NCI-H2171 treated with DMSO at 0.1 percent for 48 hours (cell line): ENCODE data around the gene RMP24.
"Not testable (repeated sequence)": the region's sequence is repeated elsewhere in the genome, so short reads cannot be mapped to it uniquely, and the experiment has no call there.

Source experiments
- DNase-seq: peaks from one replicate; lab custom pipeline; 2025; lab: John Stamatoyannopoulos, UW

The RMP24 gene

DNA sequence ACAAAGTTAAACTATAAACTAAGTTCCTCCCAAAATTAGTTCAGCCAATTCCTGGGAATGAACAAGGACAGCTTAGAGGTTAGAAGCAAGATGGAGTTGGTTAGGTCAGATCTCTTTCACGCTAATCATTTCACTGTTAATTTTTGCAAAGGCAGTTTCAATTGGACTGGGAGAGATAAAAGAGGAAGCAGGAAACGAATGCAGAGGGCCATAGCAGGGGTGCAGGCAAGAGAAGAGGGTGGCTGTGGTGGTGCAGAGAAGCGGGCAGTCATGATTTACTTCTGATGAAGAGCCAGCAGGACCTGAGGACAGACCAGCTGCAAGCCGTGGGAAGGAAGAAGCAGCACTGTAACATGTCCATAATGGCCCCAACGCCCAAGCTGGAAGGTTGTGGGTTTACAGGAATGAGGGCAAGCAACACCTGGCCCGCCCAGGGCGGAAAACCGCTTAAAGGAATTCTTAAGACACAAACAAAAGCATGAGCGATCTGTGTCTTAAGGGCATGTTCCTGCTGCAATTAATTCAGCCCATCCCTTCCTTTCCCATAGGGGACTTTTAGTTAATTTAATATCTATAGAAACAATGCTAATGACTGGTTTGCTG is 4.1 kb upstream of the RMP24 start:
- no peak for DNase-seq

DNA sequence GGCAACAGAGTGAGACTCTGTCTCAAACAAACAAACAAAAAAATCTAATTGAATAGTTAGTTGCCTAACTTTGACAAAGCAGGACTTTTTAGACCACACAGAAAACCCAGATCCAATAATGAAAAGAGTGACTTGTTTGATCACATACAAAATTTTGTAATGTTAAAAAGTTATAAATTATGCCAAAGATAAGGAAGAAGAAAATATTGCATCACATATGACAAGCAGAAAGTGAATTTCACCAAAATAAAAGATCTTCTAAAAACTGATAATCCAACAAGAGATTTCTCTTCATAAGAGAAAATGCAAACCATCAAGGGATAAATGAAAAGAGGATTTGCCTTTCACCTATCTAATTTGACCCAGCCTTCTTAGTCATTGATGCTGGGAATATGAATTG is 2.8 kb upstream of the RMP24 start:
- DNase-seq = no peak

DNA sequence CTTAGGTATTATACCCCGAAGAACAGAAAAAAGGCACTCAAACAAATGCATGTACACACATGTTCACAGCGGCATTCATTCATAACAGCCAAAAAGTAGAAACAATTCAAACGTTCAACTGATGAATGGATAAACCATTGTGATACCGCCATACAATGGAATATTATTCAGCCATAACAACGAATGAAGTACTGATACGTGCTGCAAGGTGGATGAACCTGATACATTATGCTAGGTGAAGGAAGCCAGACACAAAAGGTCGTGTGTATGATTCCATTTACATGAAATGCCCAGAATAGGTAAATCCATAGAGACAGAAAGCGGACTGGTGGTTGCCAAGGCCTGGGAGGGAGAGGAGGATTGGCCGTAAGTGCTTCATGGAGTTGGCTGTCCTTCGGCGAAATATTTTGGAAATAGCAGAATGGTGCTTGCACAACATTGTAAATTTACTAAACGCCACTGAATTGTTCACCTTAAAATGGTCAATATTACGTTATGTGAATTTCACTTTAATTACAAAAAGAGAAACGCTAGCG is 750 bp upstream of the RMP24 start:
- DNase-seq = peak; percentile 64

DNA sequence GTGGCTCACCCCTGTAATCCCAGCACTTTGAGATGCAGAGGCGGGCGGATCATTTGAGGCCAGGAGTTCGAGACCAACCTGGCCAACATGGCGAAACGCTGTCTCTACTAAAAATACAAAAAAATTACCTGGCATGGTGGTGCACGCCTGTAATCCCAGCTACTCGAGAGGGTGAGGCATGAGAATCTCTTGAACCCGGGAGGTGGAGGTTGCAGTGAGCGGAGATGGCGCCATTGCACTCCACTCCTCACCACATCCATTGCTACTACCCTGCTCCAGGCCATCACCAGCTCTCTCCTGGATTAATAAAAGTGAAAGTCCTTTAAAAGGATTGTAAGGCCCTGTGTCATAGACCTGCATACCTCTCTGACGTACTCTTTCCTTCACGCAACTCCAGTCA is 1.2 kb downstream of the RMP24 start:
- DNase-seq = no peak

DNA sequence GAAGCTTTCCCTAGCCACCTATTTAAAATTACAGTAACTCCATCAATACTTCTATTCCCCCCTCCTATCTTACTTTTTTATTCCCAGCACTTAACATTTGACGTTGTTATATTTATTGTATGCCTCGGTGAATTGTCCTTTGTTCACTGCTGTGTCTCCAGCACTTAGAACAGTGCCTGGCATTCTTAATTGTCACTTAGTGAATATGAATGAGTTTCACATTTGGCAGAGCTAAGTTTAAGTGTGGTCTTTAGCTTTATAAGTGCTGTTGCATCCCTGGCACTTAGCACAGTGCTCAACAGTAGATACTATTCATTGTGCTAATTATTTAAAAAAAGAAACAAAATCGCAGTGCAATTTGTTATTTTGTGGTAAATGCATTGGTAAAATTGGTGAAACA is 1.7 kb downstream of the RMP24 start:
- DNase-seq = no peak

DNA sequence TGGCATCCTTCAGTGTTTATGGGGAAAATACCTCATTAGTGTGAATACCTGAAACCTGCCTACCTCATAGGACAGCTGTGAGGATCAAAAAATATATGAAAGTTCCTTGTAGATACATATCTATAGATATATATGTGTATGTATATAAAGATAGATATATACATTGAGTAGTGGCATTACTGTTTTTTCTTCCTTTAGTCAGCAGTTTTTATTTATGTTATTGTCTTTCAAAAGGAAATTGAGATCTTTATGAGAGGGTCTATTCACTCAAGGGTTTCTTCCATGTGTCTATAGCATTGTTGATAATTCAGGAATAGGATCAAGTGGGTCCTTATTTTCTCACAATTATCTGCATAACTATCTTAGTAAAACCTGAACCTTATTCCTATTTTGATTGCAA is 6.6 kb downstream of the RMP24 start:
- no peak for DNase-seq

DNA sequence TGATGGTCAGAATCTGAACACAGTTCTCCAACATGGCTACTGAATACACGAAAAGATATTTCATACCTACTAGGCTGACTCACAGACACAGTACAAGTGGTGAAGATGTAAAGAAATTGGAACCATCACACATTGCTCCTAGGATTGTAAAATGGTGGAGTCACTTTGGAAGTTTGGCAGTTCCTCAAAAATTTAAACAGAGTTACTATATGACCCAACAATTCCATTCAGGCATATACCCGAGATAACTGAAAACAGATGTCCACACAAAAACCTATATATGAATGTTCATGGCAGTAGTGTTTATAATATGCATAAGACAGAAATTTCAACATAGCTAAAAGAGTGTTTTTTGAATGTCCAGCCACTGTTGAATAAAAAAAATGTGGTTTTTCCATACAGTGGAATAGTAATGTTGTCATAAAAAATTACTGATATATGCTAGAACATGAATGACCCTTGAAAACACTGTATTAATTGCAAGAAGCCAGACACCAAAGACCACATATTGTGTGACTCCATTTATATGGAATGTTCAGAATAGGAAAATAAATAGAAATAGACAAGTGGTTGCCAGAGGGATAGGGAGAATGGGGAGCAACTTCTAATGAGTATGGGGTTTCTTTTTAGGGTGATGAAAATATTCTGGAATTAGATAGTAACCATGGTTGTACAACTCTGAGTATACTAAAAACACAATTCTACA is 10.1 kb downstream of the RMP24 start:
- no peak for DNase-seq

DNA sequence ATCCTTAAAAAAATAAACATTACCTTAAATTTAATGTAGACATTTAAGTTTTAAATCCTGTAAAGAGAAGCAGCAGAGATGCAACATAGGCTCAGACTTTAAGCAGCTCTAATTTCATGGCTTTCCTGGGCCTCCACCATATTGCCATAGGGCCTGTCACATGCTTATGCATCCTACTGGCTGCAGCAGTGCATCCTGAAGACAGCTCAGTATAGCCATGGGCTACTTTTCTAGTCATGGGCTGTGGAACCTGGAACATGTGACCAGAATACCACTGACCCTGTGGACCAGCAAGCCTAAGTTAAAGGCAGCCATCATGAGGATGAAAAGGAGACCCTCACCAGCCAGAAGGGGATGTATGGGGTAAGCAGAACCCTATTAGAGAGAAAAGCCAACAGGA is 10.7 kb downstream of the RMP24 start:
- no peak for DNase-seq

DNA sequence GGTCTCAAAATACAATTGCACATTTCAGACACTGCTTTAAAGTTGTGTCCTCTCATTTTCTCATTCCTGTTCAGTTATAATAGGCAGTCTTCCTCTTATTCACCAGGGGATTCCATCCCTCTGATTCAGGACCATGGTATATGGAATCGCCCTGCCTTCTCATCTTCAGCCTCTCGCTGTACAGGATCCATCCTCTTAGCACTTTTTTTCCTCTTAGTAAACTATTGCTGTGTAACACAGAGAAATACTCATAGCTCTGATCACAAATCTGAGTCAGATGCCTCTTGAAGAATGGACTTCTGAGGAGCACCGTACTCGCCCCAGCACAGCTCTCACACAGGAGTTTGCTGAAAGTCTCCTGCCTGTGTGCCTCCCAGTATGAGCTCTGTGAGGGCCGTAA is 11.3 kb downstream of the RMP24 start:
- no peak for DNase-seq

DNA sequence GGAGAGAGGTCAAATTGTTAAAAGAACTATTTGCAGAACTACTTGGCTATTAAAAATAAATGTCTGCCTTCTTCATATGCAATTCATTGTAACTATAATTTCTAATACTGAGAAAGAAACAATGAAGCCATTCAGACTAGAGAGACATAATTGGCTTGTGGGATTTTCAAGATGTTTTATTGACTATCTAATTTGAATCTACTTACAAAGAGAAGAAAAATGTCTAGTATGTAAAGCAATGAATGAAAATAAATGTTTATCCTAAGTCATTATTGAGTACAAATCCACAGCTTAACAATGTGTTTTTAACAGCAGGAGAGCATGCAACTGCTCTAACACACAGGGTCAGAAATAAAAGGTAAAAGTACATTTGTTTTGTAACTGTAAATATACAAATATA is 19.2 kb downstream of the RMP24 start:
- DNase-seq = no peak

DNA sequence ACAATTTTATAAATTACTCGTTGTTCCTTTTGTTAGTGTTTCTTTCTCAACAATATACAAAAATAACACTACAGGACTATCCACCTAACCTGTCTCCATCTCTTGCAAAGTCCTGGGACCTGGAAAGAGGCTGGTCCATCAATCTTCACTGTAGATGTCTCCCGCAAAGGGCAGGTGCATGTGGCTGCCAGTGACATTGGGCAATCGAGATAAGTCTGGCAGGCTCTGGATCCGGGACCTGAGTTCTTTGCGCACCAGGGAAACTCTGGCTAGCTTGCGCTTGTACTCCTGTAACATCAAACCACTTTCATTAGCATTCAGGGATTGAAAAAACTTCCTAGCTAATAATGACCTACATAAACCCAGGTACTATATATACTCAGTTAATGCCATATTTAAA is 20.5 kb downstream of the RMP24 start:
- no peak for DNase-seq

DNA sequence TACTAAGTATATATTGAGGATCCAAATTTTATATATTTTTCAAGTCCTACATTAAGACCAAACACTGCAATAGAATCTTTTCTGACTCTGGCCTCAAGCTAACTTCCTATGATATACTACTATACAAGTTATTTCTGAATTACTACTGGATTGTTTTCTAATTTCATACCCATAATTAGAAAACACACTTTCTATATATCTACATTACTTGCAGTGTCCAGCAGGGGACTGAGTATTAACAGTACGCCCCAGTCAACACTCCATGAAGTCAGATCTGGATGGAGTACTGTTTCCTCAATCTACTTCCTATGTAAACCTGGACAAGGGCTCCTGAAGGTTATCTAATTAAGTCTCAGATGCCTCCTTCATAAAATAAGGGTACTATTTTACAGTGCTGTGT is 26.5 kb downstream of the RMP24 start:
- no peak for DNase-seq

DNA sequence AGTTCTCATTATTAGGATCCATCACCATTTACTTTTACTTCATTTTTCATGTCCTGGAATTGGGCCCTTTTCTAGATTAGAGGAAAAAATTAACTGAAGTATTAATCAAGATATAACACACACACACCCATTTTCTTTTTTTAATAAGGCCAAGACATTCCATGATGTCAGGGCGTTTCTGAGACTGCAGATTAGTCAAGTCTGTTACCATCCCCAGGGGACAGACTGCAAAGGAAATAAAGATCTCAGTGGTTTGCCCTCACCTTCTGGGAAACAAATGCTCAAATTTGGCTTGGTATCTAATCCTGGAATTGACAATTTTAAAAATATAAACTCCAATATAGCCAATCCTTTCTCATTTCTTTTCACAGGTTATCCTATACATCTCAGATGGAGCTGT is 27.4 kb downstream of the RMP24 start:
- no peak for DNase-seq

DNA sequence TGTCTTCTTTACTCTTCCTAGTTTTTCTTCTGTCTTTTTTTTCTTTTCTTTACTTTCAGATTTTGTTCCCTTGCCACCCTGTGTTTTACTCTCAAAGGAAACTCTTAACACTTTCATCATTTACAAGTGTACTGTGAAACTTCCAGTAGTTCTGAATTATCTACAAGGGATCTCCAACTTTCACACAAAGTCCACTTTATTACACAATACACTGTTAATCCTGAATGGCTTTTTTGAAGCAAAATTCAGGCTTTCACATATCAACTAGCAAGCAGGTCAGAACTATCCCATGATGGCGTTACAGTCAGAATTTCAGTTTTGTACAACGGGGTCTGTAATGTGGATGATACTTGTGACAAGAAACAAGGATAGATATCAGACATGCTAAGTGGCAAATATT is 34.5 kb downstream of the RMP24 start:
- no peak for DNase-seq

DNA sequence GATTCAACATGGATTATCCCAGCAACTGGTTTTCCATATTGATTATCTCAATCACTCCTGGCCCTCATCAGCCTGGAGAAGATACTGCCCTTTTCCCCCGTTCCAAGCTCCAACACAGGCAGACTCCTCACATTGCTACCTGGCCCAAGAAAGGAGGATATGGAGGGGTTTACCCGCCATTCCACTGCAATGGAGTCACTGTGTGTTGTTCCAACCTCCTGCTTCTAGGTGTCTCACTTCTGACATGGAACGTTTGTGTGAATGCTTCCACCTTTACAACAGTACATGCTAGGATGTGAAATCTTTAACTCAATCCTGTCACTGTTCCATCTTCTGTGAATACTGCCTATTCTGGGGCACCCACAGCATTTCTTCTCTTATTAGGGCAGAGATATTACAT is 36.7 kb downstream of the RMP24 start:
- DNase-seq = no peak

DNA sequence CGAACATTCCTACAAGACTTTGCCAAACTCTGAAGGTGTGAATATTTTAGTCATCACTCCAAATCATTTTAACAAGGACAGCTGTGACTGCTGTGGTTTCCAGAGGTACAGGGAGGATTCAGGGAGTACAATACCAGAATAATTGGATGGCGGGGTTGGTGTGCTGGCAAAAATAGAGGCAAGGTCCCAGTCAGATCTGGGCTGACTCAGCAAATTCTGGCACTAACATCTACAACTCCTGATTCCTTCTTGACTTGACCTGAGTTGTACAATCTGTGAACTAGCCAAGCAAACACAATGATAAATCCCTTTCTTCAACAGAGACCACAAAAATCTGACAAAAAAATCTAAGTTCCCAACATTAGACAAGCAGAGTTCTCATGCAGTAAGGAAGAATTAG is 40.4 kb downstream of the RMP24 start:
- DNase-seq = no peak

DNA sequence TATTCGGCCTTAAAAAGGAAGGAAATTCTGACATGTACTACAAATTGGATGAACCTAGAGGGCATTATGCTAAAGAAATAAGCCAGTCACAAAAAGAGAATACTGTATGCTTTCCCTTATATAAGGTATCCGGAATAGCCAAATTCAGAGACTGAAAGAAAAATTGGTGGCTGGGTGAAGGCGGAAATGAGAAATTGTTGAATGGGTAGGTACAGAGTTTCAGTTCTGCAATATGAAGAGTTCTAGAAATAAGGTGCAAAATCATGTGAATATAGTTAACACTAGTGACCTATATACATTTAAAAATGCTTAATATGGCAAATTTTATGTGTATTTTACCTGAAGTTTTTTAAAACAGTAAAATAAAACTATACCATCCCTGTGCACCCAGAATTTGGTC is 43.1 kb downstream of the RMP24 start:
- DNase-seq = no peak

DNA sequence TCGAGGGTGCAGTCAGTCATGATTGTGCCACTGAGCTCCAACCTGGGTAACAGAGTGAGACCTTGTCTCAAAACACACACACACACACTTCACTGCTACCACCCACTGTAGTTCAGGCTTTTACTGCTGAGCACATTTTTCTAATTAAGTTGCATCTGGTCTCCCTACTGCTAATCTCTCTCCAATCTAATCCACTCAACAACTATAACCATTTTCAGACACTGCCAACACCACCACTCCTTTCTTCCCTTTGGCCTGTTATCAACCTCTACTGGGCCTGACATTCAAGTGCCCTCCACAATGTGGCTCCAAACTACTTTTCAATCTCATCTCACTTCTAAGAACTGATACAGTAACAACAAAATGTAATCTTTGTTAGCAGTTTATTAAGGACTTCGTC is 44.8 kb downstream of the RMP24 start:
- no peak for DNase-seq

DNA sequence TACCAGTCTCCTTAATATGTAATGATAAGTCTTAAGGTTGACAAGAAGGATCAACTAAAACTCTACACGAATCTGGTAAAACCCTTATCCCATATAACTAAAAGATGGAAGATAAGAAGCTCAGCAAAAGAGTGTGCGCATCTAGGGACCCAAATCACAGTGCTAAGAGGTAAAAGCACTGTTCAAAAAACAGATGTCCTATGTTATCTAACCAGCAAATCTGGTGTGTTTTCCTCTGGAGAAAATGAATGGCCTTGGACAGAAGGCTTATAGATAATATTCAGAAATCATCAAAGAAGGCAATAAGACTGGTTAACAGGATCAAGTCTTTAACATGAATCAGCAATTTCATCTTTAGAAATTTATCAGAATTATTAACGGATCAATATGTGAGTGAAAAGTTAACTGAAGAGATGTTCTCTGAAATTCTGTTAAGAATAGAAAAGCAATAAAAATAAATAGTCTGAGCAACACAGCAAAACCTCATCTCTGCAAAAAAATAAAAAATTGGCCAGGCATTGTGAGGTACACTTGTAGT is 47.8 kb downstream of the RMP24 start:
- no peak for DNase-seq

DNA sequence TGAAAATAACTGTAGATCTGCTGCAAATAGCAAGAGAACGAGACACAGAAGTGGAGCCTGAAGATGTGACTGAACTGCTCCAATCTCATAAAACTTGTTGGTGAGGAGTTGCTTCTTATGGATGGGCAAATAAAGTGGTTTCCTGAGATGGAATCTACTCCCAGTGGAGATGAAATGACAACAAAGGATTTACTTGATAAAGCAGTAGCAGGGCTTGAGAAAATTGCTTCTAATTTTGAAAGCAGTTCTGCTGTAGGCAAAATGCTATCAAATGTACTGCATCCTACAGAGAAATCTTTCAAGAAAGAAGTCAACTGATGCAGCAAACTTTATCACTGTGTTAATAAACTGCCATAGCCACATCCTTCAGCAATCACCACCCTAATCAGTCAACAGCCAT is 50.9 kb downstream of the RMP24 start:
- no peak for DNase-seq

DNA sequence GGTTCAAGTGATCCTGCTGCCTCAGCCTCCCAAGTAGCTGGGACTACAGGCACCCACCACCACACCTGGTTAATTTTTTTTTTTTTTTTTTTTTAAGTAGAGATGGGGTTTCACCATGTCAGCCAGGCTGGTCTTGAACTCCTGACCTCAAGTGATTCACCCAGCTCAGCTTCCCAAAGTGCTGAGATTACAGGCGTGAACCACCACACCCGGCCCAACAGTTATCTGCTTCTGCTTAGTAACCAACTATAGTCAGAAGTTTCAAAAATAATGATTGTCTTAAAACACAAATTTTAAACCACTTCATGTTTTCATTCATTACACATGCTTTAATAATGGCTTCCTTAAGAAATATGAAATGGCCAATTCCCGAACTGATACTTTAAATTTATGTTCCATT is 51.8 kb downstream of the RMP24 start:
- not testable (repeated sequence) for DNase-seq

DNA sequence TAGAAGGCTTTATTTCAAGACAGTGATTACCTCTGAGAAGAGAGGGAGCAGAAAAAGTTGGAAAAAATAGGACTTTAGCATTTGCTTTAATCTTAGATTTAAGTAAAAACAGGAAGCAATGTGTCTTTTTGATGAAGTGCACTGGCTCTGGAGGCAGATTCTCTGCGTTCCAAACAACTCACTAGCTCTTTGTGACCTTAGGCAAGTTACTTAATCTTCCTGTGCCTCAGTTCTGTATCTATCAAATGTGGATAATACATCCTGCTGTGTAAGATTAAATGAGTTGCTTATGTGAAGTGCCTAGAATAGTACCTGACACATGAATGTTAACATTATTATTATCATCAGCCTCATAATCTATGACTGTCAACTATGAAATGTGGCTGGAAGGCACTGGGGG is 52.5 kb downstream of the RMP24 start:
- no peak for DNase-seq

DNA sequence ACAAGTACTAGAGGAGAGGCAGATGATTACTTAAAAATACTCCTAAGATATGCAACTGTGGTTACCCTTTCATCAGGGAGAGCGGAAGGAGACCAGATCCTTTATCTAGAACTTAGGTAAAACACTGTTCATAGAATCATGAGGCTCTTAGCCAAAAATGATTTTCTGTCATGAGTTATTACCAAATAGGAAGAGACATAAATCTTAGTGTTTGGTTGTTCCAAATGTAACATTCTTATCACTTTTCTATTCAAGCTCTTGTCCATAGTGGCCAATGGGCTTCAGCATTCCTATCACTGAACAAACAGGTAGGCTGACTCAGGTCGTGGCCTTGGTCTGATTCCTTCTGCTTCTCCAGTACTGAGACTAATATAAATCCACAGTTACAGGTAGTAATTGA is 56.4 kb downstream of the RMP24 start:
- no peak for DNase-seq
